Activated CD4-positive, alpha-beta T cell treated with anti-CD3 and anti-CD28 coated beads for 24 hours (primary cell): Measurements from ENCODE around the gene OSBP2.

Experiments used
- DNase-seq, 2 donors: peaks; one replicate each; pipeline ENCODE4 v3.0.0-alpha.2; 2020; ENCODE audit warnings: low read depth in 2 of 2

OSBP2 gene

DNA sequence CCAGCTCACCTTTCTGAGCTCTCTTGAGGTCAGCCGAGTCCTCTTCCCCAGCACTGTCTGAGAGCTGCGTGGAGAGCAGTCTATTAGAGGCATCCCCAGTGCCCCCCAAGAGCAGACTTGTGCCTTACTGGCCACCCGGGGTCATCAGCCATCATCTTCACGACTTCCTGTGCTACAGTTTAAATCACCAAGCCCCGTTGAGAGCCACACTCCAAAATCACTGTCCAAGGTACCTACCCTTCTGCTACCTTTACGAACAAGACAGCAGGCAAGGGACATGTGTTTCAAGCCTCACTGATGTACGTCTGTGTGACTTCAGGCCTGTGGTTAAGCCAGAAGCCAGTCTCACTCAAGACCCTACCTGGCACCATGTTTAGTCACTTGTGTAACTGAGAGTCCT is 238.8 kb downstream of the OSBP2 start:
- DNase-seq = no peak

- DNase-seq = no peak
Measured at GRCh38 chr22:30934053-30934452, 239.4 kb downstream of the OSBP2 start.

GRCh38 chr22:30940685-30941362 is 246.2 kb downstream of the OSBP2 start:
- DNase-seq = no peak

- DNase-seq = no peak
Measured at GRCh38 chr22:30941363-30941740, 246.7 kb downstream of the OSBP2 start.

- no peak for DNase-seq
Measured at GRCh38 chr22:30943368-30943767, 248.7 kb downstream of the OSBP2 start.

DNA sequence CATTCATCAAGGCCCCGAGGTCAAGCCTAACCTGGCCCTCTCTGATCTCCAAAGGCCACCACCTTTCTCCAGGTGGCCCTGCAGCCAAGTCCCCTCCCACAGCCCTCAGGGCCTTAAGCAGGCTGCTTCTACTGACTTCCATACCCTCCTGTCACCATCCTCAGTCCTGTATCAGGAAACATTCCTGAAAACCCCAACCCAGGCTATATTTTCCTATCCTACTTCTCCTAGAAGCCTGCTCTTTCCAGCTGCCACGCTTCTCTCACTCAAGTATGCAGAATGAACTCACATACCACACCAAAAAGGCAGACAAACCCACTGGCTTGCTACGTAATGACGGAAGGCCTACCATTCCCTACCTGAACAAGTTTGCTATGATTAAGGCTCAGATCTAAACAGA is 250.3 kb downstream of the OSBP2 start:
- DNase-seq = no peak

DNA sequence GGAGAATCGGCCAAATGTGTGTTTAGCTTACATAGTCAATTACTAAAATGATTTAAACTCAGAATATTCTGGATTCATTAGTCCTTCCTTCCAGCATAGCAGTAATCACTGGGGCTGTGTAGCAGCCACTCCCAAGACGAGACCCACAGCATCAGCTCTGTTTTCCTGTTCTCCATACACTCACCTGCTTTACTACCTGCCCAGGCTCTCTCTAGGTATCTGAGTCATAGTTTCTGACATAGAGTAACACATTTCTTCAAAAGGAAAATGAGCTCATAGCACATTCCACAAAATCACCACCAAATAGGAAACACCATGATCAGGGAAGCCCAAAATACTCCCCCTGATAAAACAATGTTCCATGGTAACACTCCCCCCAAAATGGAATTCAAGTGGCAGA is 251.0 kb downstream of the OSBP2 start:
- no peak for DNase-seq

GRCh38 chr22:30946354-30946753 is 251.7 kb downstream of the OSBP2 start:
- no peak for DNase-seq

DNA sequence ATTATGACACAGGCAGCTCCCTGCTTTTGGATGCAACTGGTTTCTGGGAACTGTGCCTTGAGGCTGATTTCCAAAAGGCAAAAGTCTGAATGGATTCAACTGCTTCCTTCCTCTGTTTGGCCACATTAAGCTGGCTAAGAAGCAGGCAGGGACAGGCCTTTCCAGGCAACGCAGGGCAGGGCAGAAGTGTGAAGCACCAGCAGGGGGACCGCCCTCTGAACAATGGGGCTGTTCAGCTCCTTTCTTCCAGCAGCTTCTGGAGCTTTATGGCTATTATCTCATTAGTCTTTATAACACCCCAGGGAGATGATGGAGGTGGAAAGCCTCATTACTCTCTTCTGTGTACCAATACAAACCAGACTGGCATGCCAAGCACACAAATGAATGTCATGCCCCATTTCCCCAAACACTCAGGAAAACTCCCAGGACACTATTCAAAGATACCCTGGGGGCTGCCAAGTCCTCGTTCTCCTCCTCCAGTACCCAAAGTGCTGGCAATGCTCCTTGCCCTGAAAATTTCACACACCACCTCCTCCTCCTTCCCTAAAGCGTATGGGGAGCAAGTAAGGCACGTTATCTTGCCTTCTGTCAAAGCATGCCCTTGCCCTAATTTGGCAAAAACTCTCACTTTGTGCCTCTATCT is 252.6 kb downstream of the OSBP2 start:
- DNase-seq = no peak

- no peak for DNase-seq
Measured at GRCh38 chr22:30947816-30948454, 253.3 kb downstream of the OSBP2 start.

DNA sequence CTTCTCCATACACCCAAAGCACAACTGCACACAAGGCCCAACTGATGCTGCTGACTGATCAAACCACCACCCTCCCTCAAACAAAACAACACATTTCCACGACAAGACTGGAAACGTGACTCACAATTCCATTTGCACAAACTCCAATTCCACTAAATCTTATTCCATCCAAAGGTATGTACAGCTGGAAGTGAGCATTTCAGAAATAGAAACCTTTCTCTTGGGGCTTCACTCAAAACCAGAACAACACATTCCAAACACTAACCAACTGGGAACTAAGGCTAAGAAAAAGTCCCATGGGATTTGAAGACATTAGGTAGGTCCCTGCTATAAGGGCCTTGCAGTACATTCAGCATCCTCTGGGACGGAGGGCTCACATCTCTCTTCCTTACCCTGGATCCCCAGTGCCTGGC is 254.3 kb downstream of the OSBP2 start:
- DNase-seq = no peak

DNA sequence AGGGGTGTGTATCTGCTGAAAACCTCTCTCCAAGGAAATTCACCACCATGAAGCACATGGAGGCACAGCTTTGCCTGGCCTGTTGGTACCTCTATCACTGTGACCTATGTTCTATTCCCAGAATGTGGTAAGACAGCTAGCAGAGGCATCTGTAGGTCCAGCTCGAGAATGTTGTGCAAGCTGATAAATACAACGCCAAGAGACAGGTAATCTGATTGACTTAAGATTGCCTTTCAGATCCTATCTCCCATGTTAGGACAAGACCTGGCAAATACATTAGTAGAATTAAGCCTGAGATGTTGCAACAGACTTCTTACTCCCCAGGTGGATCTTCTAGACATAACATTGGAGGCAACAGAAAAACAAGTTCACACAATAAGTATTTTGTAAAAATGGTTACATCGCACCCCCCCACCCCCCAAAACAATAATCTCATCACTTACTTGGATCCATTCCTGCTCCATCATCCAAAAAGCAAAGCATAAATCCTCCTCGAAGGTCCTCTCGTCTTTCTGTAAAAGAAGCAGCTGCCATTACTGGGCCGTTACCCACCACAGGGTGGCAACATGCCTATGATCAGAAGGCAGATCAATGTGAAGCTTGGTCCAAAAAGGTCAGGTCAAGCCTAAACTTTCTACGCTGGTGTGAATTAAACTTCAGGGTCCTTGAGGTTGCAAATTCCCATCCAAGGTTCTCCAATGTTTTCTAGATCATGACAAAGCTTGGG is 255.4 kb downstream of the OSBP2 start:
- no peak for DNase-seq

- DNase-seq = no peak
Measured at GRCh38 chr22:30953206-30953605, 258.5 kb downstream of the OSBP2 start.

DNA sequence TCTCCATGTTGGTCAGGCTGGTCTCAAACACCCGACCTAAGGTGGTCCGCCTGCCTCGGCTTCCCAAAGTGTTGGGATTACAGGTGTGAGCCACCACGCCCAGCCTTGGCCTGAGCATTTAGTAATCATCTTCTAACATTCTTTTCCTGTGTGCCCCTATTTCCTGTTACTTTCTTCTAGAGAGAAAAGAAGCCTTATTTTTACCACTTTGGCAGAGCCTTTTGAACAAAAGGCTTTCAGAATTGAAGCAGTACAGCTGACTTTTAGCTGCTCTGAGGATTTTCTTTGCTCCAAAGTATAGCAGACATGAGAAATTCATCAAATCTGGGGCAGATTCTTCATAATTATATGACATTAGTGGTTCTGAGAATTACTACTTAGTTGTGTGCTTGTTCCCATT is 260.5 kb downstream of the OSBP2 start:
- no peak for DNase-seq
